ENCODE results near the gene ST7. TPM values are rescaled to one million over a fixed set of nuclear protein-coding genes. Genes with fewer than 3 reads are reported as not detected.

The ST7 gene
- polyA plus RNA-seq, 1 donor (not counting 4 experiments of a cell fraction or from before 2014, with no cell fraction given), result 16.9 TPM

GRCh38 chr7:117157241-117158209 is 204.2 kb downstream of the ST7 start:
- no peak for TF ChIP-seq EZH2 (IDR thresholded peaks at IDR 0.05; ENCODE audit: low read length)
- peak; percentile 12 to 61 (median 38) for TF ChIP-seq CTCF (optimal IDR thresholded peaks at IDR 0.05 in 1 of 3, IDR thresholded peaks at IDR 0.05 in 1 of 3, conservative IDR thresholded peaks at IDR 0.05 in 1 of 3; ENCODE audit: extremely low read depth in 1 of 3, insufficient read depth in 2 of 3, low read length in 3 of 3)
- Histone ChIP-seq H2AFZ (ENCODE audit: control insufficient read depth, low read length) (no peak overlapping the region), H3K27ac (ENCODE audit: control insufficient read depth, insufficient read depth, low read length) (no peak overlapping the region), H4K20me1 (ENCODE audit: control insufficient read depth, extremely low read depth, insufficient read depth, low read length) (no peaks in the 10 kb centered on the region), H3K4me1 (ENCODE audit: control insufficient read depth, extremely low read depth, insufficient read depth, low read length) (peaks cover 3% of the 10 kb centered on the region), H3K4me2 (ENCODE audit: control insufficient read depth, extremely low read depth, insufficient read depth, low read depth, low read length) (no peak overlapping the region), H3K27me3 (ENCODE audit: control insufficient read depth, extremely low read depth, insufficient read depth, low read length) (no peaks in the 10 kb centered on the region), H3K79me2 (ENCODE audit: control insufficient read depth, insufficient read depth, low read length) (no peaks in the 10 kb centered on the region), H3K36me3 (ENCODE audit: control insufficient read depth in 2 of 2, extremely low read depth in 1 of 2, insufficient read depth in 2 of 2, low read length in 2 of 2) (no peaks in the 10 kb centered on the region), H3K4me3 (ENCODE audit: control insufficient read depth in 2 of 3, extremely low read depth in 1 of 3, insufficient read depth in 2 of 3, low read depth in 1 of 3, low read length in 3 of 3) (no peak overlapping the region), H3K9me3 (ENCODE audit: control insufficient read depth, low read depth, low read length) (no peaks in the 10 kb centered on the region), H3K9me1 (ENCODE audit: control insufficient read depth, extremely low read depth, insufficient read depth, low read length) (no peaks in the 10 kb centered on the region), H3K9ac (ENCODE audit: control insufficient read depth, extremely low read depth, insufficient read depth, low read length) (no peak overlapping the region)
- FAIRE-seq (no peak), DNase-seq (ENCODE audit: low read depth, low spot score) (no peak)
- dilution Hi-C loops (cut with MboI; ENCODE audit: extremely low pct_ligation_motif_present, low sequenced_read_pairs), result no loop called here

- Histone ChIP-seq H3K79me2 (ENCODE audit: control insufficient read depth, insufficient read depth, low read length) (no peaks in the 10 kb centered on the region), H3K36me3 (ENCODE audit: control insufficient read depth in 2 of 2, extremely low read depth in 1 of 2, insufficient read depth in 2 of 2, low read length in 2 of 2) (no peaks in the 10 kb centered on the region), H2AFZ (ENCODE audit: control insufficient read depth, low read length) (no peak overlapping the region), H3K27me3 (ENCODE audit: control insufficient read depth, extremely low read depth, insufficient read depth, low read length) (no peaks in the 10 kb centered on the region), H4K20me1 (ENCODE audit: control insufficient read depth, extremely low read depth, insufficient read depth, low read length) (no peaks in the 10 kb centered on the region), H3K4me1 (ENCODE audit: control insufficient read depth, extremely low read depth, insufficient read depth, low read length) (peaks cover 3% of the 10 kb centered on the region), H3K9ac (ENCODE audit: control insufficient read depth, extremely low read depth, insufficient read depth, low read length) (no peak overlapping the region), H3K9me3 (ENCODE audit: control insufficient read depth, low read depth, low read length) (no peaks in the 10 kb centered on the region), H3K4me3 (ENCODE audit: control insufficient read depth in 2 of 3, extremely low read depth in 1 of 3, insufficient read depth in 2 of 3, low read depth in 1 of 3, low read length in 3 of 3) (no peak overlapping the region), H3K4me2 (ENCODE audit: control insufficient read depth, extremely low read depth, insufficient read depth, low read depth, low read length) (no peak overlapping the region), H3K27ac (ENCODE audit: control insufficient read depth, insufficient read depth, low read length) (no peak overlapping the region), H3K9me1 (ENCODE audit: control insufficient read depth, extremely low read depth, insufficient read depth, low read length) (no peaks in the 10 kb centered on the region)
- FAIRE-seq, result no peak
- no peak for DNase-seq (ENCODE audit: low read depth, low spot score)
- no peak for TF ChIP-seq CTCF (optimal IDR thresholded peaks at IDR 0.05 in 1 of 3, IDR thresholded peaks at IDR 0.05 in 1 of 3, conservative IDR thresholded peaks at IDR 0.05 in 1 of 3; ENCODE audit: extremely low read depth in 1 of 3, insufficient read depth in 2 of 3, low read length in 3 of 3)
- no peak for TF ChIP-seq EZH2 (IDR thresholded peaks at IDR 0.05; ENCODE audit: low read length)
- dilution Hi-C loops (cut with MboI; ENCODE audit: extremely low pct_ligation_motif_present, low sequenced_read_pairs), result no loop called here
Observed at GRCh38 chr7:117158941-117159697, 205.8 kb downstream of the ST7 start.
